Putamen (tissue), 1 donor: ENCODE results near the gene ARL6IP6.
"Not testable (repeated sequence)": the region's sequence is repeated elsewhere in the genome, so short reads cannot be mapped to it uniquely, and the experiment has no call there.

Experiments used
- DNase-seq: peaks from one replicate; pipeline ENCODE4 v3.0.0-alpha.2; 2016; ENCODE audit warnings: low spot score

The ARL6IP6 gene

GRCh38 chr2:152722639-152723038 is 4.2 kb downstream of the ARL6IP6 start:
- not testable (repeated sequence) for DNase-seq

DNA sequence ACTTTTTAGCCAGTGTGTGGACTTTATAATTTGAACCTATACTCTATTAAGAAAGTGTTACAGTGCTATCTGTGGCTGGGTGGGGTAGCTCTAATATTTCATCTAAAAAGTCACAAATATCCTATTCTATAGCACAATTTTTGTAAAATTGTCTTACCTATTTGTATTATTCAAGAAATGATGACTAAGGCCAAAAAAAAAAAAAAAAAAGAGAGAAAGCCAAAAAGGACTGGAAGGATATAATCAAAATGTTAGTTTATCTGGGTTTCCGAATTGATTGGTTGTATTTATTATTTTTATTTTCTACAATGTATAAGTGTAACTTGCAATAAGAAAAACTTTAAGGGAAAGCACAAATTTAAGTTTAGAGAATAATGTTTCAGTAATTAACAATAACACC is 5.5 kb downstream of the ARL6IP6 start:
- no peak for DNase-seq

DNA sequence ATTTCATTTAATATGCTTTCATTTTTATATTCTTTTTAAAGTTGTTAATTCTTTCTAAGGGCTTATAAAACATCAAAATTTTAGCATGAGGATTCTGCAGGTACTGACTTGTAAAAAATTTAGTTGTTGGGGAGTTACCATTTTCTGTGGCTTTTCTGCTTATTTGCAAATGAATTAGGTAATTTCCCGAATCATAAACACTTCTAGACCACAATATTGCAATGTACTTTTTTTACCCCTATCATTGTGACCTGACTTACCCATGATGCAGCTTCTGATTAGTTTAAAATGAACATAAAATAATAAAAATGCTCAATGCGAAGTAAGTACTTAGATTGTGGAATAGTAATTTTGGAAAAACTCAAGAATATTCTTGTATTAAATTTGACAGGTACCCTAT is 11.4 kb downstream of the ARL6IP6 start:
- DNase-seq: no peak

DNA sequence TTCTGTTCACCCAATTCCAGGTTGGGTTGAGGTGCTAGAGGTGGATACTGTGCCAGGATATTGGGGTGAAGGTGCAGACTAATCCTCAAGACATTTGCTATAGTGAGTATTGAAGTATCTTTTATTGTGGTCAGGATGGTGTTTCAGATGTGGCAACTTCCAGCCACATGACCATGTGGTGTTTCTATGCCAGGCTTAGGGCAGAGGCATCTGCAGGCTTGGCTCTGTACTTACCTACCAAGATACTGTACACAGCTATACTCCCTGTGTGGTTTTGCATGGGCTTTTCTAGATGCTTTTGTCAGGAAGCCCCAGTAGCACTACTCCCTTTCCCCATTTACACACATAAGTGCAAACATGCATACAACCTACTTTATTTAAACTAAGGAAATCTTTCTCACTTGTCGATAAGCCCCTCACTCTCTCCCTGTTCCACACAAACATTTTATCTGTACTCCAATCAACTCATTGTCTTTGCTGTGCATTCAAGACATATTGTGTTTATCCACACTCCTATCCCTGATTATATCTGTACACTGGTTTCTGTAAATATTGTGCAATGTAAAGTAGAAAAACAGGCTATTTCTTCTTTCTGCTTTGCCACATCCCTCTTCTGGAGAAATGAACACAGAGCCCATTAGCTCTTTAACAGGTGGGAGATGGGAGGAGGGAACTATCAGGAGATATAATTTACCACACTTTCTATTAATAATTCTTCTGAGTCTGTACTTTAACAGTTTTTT is 12.3 kb downstream of the ARL6IP6 start:
- DNase-seq: no peak

DNA sequence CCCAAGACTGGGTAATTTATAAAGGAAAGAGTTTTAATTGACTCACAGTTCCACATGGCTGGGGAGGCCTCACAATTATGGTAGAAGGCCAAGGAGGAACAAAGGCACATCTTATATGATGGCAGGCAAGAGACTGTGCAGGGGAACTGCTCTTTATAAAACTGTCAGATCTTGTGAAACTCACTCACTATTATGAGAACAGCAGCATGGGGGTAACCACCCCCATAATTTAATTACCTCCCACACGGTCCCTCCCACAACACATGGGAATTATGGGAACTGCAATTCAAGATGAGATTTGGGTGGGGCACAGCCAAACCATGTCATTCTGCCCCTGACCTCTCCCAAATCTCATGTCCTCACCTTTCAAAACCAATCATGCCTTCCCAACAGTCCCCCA is 19.1 kb downstream of the ARL6IP6 start:
- DNase-seq: not testable (repeated sequence)

DNA sequence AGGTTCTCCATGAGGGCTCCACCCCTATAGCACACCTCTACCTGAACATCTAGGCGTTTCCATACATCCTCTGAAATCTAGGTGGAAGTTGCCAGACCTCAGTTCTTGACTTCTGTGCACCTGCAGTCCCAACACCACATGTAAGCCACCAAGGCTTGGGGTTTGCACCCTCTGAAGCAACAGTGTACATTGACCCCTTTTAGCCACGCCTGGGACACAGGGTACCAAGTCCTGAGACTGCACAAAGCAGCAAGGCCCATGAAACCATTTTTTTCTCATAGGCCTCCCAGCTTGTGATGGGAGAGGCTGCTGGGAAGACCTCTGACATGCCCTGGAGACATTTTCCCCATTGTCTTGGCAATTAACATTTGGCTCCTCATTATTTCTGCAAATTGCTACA is 20.0 kb downstream of the ARL6IP6 start:
- DNase-seq: no peak

GRCh38 chr2:152739705-152740104 is 21.3 kb downstream of the ARL6IP6 start:
- DNase-seq: not testable (repeated sequence)

DNA sequence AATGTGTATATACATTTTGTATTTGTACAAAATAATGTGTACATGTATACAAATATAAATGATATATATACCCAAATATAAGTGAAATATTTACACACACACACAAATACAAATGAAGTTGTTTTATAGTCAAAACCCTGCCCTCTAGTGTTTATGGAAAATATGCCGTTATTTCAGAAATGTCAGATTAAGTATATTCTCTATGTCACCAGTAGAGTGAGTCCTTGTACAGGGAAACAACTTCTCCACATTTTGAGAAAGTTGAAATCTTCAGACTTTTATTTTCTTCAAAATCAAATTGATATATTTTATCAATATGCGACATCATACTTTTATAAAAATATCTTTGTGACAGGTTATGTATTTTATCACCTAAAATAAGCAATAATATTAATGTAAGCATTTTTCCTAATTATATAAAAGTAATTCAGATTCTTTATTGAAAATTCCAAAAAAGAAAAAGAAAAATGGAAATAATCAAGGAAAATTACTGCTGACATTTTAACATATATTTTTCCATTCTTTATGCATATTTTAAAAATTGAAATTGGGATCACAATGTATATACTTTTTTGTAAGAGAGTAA is 22.4 kb downstream of the ARL6IP6 start:
- DNase-seq: peak; percentile 37

DNA sequence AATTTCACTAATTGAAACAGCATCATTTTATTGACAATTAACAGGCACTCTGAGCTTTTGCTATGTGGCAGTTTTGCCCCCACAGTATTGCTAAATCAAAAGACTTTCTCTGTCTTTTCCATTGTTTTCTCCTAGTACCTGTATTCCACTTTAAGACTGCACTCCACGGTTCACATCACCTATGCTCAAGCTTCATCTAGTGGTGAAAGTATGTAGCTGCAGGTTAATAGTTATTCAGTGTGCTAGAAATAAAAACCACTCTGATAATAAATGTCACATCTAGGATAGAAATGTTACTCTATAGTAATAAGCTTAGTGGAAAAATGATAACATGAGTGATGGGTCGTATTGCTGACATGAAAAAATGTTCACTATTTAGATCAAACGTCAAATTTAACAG is 24.6 kb downstream of the ARL6IP6 start:
- DNase-seq: no peak

- DNase-seq: not testable (repeated sequence)
These were observed 29.3 kb downstream of the ARL6IP6 start for GRCh38 chr2:152747751-152748150.

- no peak for DNase-seq
These were observed 36.6 kb downstream of the ARL6IP6 start for GRCh38 chr2:152755029-152755428.

DNA sequence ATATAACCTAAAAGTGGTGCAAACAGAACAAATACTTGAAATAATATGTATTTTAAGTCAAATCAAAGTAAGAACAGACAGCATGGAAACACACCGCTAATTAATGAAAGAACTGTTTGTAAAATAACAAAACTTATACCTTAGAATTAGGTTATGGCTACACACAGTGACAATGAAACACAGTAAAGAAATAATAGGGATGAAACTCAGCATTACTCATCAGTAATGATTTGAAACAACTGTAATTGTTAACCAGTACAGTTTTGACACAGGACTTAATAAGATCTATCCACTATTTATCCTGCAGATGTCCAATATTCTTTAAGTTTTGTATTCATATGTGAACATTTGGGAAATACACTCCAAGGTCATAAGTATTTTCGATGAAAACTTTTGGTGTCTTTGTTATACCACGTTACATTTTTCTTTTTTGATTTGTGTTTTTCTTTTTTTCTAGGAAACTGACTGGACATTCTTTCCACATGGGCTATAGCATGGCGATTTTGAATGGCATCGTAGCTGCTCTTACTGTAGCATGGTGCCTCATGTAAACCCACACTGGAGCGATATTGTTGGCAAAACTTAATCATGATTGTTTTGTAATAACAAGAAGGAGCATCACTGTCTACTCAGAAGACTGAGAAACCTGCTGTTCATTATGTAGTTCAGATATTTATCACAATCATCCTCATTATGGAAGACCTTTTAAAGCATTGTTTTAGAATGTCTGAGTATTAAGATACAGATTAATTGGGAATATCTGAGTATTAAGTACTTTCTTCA is 41.1 kb downstream of the ARL6IP6 start:
- DNase-seq: no peak

GRCh38 chr2:152761214-152761613 is 42.8 kb downstream of the ARL6IP6 start:
- no peak for DNase-seq

DNA sequence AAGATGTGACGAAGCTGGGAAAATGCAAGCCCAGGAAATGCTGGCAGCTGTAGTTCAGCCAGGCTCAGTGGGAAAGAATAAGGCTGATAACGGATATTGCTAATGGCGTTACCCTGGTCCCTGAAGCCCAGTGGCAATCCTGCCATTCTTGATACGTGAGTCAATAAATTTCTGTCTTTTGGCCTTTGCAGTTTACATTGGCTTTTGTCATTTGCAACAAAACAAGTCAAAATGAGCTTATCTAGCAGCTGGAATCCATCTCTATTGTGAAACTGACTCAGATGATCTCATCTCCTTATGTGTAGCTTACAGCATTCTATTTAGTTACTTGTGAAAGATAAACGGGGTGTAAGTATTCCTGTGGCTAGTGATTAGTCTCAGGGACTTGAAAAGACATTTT is 43.8 kb downstream of the ARL6IP6 start:
- no peak for DNase-seq

- not testable (repeated sequence) for DNase-seq
These were observed 44.8 kb downstream of the ARL6IP6 start for GRCh38 chr2:152763208-152763607.

GRCh38 chr2:152763651-152764050 is 45.2 kb downstream of the ARL6IP6 start:
- DNase-seq: no peak

DNA sequence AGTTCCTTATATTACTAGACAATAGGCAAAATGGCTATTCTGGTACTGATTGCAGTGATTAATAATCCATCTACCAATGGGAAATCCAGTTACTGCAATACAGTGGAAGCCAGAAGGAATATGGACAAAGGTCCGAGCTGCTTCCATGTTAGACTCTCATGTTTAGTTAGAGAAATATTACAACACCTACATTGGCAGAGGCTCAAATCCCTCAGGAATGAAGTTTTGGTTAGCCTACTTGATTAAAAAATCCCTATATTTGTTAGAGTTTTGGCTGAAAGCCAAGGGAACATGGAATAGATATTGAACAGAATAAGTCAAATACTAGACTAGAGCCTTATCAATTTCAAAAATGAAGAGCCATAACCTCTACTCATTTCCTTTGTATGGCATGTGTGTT is 48.5 kb downstream of the ARL6IP6 start:
- DNase-seq: no peak

DNA sequence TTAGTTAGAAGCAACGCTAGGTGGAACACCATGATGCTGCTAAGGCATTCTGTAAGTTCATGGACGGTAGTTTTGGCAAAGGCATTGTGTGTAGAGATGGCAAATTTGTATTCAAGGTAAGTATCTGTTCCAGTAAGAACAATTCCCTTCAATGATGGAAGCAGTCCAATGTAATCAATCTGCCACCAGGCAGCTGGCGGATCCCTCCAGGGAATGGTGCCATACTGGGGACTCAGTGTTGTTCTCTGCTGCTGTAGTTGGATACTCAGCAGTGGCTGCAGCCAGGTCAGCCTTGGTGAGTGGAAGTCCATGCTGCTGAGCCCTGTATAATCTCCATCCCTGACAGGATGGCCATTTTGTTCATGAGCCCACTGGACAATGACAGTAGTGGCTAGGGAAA is 62.8 kb downstream of the ARL6IP6 start:
- no peak for DNase-seq

- no peak for DNase-seq
These were observed 63.8 kb downstream of the ARL6IP6 start for GRCh38 chr2:152782171-152782570.

DNA sequence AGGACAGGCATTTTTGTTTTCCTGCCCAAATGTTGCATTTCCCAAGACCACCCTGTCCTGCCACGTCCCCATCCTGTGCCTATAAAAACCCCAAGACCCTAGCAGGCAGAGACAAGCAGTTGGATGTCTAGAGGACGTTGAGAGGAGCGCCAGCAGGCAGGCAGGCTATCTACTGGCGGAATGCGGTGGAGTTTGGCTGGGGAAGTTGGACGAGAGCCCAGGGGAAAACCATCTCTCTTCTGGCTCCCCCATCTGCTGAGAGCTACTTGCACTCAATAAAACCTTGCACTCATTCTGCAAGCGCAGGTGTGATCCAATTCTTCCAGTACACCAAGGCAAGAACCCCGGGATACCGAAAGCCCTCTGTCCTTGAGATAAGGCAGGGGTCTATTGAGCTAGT is 72.5 kb downstream of the ARL6IP6 start:
- DNase-seq: no peak

- no peak for DNase-seq
These were observed 73.6 kb downstream of the ARL6IP6 start for GRCh38 chr2:152791979-152792378.

- no peak for DNase-seq
These were observed 74.6 kb downstream of the ARL6IP6 start for GRCh38 chr2:152792974-152793373.

GRCh38 chr2:152796941-152797340 is 78.5 kb downstream of the ARL6IP6 start:
- no peak for DNase-seq
